NCI-H748 (cell line): ENCODE data around the gene MRPL49.
"Not testable (repeated sequence)": the region's sequence is repeated elsewhere in the genome, so short reads cannot be mapped to it uniquely, and the experiment has no call there.

Experiments
- DNase-seq: peaks from one replicate; lab custom pipeline; 2025; ENCODE audit not compliant: unreplicated experiment; lab: John Stamatoyannopoulos, UW

The MRPL49 gene

DNA sequence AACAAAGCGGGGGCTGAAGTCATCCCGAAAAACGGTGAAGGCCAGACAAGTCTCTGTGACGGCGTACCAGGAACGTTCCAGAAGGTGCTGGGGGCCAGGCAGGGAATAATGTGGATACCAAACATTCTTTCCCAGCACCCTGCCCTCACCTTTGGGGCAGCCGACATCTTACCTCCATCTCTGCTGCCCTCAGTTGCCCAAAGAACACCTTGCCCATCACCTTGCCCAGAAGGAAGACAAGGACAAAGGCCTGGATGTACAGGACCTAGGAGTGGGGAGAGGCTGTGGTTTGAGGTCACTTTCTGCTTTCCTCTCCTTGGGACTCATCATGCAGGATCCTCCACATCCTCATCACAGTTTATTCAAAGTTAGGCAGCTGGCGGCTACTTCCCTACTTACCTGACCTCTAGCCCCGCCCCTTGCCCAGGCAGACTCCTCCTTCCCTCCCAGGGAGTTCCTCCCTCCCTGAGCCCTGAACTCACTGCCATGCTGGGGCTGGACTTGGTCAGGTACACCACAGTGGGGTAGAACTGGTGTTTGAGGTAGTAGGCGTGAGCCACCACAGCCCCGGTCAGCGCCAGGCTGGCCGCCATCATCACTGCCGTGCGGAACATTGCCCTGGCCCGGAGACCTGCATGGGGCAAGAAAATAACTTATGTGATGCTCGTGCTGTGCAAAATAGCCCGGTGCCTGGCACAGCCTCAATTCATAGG, 11.0 kb downstream of the MRPL49 start:
- DNase-seq, result peak; percentile 38

DNA sequence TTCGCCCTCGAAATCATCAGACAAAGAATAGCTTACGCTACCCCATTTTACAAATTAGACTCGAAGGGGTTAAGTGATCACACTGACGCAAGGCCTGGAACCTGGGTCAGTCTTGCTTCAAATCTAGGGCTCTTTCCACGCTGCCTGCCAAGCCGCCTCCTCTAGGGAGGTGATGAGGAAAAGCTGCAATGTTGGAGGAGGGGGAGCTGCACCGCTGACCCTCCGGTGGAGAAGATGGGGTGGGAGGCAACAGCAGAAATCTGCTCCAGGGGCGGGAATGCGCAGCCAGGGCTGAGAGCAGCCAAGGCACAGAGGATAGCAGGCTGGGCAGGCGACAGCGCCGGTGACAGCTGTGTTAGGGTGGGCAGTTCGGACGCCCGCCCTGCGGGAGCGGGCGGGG, 11.6 kb downstream of the MRPL49 start:
- no peak for DNase-seq

- peak; percentile 91 for DNase-seq
These were observed 12.3 kb downstream of the MRPL49 start, which contains the start of gene SYVN1 for GRCh38 chr11:65134240-65134951. Gene SYVN1, minus strand, starts transcription at chr11:65134519. Its CDS starts 918 bp downstream, at chr11:65133601.

- peak; percentile 97 for DNase-seq
These were observed 13.0 kb downstream of the MRPL49 start for GRCh38 chr11:65134952-65135632.

GRCh38 chr11:65135633-65136145, 13.6 kb downstream of the MRPL49 start:
- DNase-seq, result no peak

- no peak for DNase-seq
These were observed 14.5 kb downstream of the MRPL49 start for GRCh38 chr11:65136515-65137096.

- DNase-seq, result no peak
These were observed 19.9 kb downstream of the MRPL49 start for GRCh38 chr11:65141896-65142494.

DNA sequence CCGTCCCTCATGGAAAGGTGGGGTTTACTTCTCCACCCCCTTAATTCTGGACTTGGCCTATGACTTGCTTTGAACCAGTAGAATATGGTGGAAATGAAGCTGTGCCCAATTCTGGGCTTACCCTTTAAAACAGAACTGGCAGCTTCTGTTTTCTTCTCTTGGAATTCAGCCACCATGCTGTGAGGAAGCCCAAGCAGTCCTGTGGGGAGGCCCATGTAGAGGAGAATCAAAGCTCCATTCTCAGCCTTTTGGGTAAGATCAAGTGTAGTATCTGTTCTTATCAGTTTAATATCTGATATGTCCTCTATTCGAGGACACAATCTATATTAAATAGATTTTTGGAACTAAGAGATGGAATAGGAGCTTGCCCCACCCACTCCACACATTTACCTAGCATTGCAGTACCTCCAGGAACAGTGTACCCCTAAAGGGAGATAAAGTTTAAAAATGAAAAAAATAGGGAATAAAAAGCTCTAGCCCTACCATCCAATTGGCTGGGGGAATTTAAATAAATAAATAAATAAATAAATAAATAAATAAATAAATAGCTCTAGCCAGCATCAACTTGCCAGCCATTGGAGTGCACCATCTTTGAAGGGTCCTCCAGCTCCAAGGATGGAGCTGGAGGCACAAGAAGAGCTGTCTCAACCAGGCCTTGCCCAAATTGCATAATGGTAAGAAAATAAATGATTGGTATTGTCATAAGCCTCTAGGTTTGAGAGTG, 25.4 kb downstream of the MRPL49 start:
- no peak for DNase-seq

DNA sequence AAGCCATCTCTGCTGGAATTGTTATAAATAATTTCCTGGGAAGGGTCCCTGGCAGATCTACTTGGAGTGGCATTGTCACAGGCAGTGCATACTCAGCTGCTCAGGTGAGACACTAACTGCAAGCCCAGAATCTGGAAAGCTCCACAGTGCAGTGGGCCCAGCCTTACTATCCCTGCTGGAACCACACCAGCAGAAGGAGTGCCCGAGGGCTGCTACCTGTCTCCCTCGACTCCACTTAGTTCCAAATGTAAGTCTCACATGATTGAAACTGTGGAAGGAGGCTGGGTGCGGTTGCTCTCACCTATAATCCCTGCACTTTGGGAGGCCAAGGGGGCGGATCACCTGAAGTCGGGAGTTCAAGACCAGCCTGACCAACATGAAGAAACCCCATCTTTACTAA, 26.5 kb downstream of the MRPL49 start:
- DNase-seq, result no peak

- DNase-seq, result not testable (repeated sequence)
These were observed 28.0 kb downstream of the MRPL49 start for GRCh38 chr11:65150131-65150508.

DNA sequence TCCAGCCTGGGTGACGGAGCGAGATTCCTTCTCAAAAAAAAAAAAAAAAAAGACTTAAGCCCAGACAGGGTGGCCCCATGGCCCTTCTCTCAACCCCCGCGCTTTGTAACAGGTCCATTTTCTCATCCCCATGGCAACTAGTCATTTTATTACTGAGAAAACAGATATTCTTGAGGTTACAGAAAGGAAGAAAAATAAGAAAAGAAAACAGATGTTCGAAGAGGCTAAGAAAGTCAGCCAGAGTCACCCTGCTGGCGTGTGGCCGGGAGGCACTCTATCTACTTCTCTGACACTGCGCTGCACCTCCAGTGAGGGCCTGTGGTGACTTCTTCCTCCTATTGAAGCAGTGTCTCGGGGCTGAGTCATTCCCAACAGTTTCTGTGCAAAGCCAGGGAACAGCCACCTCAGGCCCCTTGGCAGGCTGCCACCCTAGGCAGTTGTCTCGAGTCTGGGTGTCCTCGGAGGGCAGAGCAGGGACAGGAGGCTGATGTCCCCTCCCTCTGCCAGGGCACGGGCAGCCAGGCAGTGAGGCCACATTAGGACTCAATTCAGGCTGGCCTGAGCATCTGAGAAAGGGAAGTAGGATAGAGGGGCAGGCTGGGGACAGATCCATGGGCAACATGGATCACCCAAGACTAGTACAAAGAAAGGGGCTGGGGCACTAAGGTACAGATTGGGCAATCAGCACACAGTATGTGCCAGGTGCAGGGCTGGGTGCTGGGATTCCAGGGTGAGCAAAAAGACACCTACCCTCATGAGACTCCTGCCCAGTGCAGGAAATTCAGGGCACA, 28.6 kb downstream of the MRPL49 start:
- DNase-seq, result peak; percentile 7

- DNase-seq, result no peak
These were observed 29.3 kb downstream of the MRPL49 start for GRCh38 chr11:65151331-65151899.

DNA sequence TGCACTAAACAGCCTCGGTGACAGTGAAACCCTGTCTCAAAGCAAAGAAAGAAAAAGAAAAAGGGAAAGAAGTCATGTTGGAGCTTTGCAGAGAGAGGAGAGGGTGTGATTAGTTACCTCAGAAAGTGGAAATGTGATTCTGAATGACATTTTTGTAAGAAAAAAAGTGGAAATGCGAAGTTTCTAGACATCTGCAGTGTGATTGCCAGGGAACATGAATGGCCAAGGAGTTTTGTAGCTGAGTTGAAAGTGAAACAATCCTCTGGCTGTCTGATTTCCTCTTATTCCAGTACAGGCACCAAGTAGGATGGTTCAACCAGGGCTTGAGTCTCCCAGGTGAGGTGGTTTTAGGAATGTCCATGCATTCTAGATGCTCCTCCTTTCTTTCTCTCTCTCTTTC, 30.0 kb downstream of the MRPL49 start:
- no peak for DNase-seq

DNA sequence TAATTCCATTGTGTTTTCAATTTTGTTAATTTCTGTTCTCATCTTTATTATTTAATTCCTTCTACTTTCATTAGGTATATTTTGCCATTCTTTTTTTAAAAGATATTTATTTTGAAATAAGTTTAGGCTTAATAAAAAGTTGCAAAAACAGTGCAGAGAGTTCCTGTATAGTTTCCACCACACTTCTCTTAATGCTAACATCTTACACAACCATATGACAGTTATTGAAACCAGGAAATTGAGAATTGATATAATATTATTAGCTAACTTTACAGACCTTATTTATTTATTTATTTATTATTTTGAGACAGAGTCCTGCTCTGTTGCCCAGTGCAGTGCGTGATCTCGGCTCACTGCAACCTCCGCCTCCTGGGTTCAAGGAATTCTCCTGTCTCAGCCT, 34.1 kb downstream of the MRPL49 start:
- no peak for DNase-seq

DNA sequence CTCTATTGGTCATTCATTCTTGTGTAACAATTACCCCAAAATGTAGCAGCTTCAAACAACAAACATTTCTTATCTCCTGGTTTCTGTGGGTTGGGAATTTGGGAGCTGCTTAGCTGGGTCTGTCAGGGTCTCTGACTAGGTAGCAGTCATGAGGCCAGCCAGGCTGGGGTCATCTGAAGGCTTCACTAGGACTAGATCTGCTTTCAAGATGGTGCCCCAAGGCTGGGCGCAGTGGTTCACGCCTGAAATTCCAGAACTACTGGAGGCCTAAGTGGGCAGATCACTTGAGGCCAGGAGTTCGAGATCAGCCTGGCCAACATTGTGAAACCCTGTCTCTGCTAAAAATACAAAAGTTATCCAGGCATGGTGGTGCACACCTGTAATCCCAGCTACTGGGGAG, 34.8 kb downstream of the MRPL49 start:
- DNase-seq, result no peak

DNA sequence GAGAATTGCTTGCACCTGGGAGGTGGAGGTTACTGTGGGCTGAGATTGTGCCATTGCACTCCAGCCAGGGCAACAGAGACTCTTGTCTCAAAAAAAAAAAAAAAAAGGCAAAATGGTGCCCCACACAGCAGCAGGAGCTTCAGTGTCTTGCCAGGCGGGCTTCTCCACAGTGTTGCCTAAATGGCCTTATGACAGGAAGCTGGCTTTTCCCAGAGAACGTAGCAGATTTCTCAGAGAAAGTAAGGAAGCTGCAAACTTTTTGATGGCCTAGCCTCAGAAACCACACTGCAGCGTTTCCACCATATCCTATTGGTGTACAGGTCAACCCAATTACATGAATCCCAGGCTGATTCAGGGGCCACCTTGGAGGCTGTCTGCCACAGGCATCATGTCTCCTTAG, 35.2 kb downstream of the MRPL49 start:
- no peak for DNase-seq

DNA sequence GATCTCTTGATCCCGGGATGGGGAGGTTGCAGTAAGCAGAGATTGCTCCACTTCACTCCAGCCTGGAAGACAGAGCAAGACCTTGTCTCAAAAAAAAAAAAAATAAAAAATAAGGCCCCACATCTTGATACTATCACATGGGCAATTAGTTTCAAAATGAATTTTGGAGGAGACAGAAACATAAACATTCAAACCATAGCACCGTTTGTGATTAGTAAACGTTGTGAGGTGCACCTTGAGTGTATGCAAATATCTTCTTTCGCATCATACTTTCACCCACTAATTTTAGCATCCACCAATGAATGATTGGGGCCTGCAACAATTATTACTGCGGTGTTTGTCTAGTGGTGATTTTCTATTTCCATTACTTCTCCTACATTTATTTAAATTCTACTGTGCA, 36.9 kb downstream of the MRPL49 start:
- DNase-seq, result no peak

DNA sequence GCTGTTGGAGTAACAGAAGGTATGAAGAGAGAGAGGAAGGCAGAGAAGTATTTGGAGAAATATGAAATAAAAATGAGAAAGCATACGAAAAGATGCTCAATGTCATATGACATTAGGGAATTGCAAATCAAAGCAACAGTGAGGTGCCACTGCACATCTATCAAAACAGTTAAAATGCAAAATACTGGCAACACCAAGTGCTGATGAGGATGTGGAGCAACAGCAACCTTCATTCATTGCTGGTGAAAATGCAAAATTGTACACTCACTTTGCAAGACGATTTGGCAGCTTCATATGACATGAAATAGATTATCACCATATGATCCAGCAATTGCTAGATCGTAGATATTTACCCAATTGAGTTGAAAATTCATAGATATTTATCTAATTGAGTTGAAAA, 38.5 kb downstream of the MRPL49 start:
- DNase-seq, result no peak

GRCh38 chr11:65163684-65164083, 41.6 kb downstream of the MRPL49 start:
- DNase-seq, result no peak
